Keratinocyte (primary cell): ENCODE measurements around the gene SNAP25. TPM values are rescaled to one million over a fixed set of nuclear protein-coding genes. Genes with fewer than 3 reads are reported as not detected.

Source experiments
- DNase-seq: peaks from one replicate; pipeline ENCODE4 v3.0.0-alpha.2; 2011; ENCODE audit warnings: low read depth, missing footprints, low spot score
- FAIRE-seq: peaks from 2 replicates; lab custom pipeline; 2011; peaks lifted over from hg19 to GRCh38; lab: Jason Lieb, UNC
- H2AFZ ChIP-seq: 2 replicates; pipeline ENCODE4 v1.6.0; 2012; ENCODE audit warnings: low read length, control low read depth, inconsistent platforms; ENCODE audit not compliant: control insufficient read depth
- H3K27ac ChIP-seq: 2 replicates; pipeline ENCODE4 v1.5.1; 2011; ENCODE audit warnings: low read length; ENCODE audit not compliant: control insufficient read depth, insufficient read depth
- H3K27me3 ChIP-seq: 3 replicates; pipeline ENCODE4 v1.6.0; 2011; ENCODE audit warnings: low read length; ENCODE audit not compliant: control insufficient read depth, insufficient read depth; ENCODE audit errors: extremely low read depth
- H3K36me3 ChIP-seq, 2 experiments: 2 replicates in 1 of 2; 3 replicates in 1 of 2; pipeline ENCODE4 v1.5.1; 2011; ENCODE audit warnings: low read length in 2 of 2, mild to moderate bottlenecking in 1 of 2; ENCODE audit not compliant: control insufficient read depth in 2 of 2, insufficient read depth in 2 of 2; ENCODE audit errors: extremely low read depth in 1 of 2
- H3K4me1 ChIP-seq: 3 replicates; pipeline ENCODE4 v1.5.1; 2011; ENCODE audit warnings: low read length; ENCODE audit not compliant: control insufficient read depth, insufficient read depth; ENCODE audit errors: extremely low read depth
- H3K4me2 ChIP-seq: 3 replicates; pipeline ENCODE4 v1.6.0; 2011; ENCODE audit warnings: low read depth, low read length; ENCODE audit not compliant: control insufficient read depth, insufficient read depth; ENCODE audit errors: extremely low read depth
- H3K4me3 ChIP-seq, 3 experiments: fragments of 200-600 bp in 1 of 3; sonication (generic) in 1 of 3; 2 replicates in 2 of 3; 3 replicates in 1 of 3; pipeline ENCODE4 v1.5.1; 2011 to 2016; ENCODE audit warnings: low read length in 3 of 3, mild to moderate bottlenecking in 3 of 3, control low read depth in 2 of 3, inconsistent platforms in 1 of 3, low read depth in 1 of 3, mixed read lengths in 1 of 3, mixed run types in 1 of 3, moderate library complexity in 1 of 3; ENCODE audit not compliant: control insufficient read depth in 2 of 3, insufficient read depth in 2 of 3; ENCODE audit errors: extremely low read depth in 1 of 3
- H3K79me2 ChIP-seq: 2 replicates; pipeline ENCODE4 v1.6.0; 2012; ENCODE audit warnings: low read length; ENCODE audit not compliant: control insufficient read depth, insufficient read depth
- H3K9ac ChIP-seq: 3 replicates; pipeline ENCODE4 v1.6.0; 2011; ENCODE audit warnings: low read length; ENCODE audit not compliant: control insufficient read depth, insufficient read depth; ENCODE audit errors: extremely low read depth
- H3K9me1 ChIP-seq: 3 replicates; pipeline ENCODE4 v1.6.0; 2011; ENCODE audit warnings: low read length; ENCODE audit not compliant: control insufficient read depth, insufficient read depth; ENCODE audit errors: extremely low read depth
- H3K9me3 ChIP-seq: 2 replicates; pipeline ENCODE4 v1.5.1; 2012; ENCODE audit warnings: low read depth, low read length; ENCODE audit not compliant: control insufficient read depth
- H4K20me1 ChIP-seq: 3 replicates; pipeline ENCODE4 v1.6.0; 2011; ENCODE audit warnings: low read length; ENCODE audit not compliant: control insufficient read depth, insufficient read depth; ENCODE audit errors: extremely low read depth
- CTCF ChIP-seq, 3 experiments: IDR thresholded peaks in 1 of 3; conservative IDR thresholded peaks in 1 of 3; optimal IDR thresholded peaks in 1 of 3; 2 replicates in 2 of 3; 3 replicates in 1 of 3; pipeline versions ENCODE3 to v1.5.1; 2011; ENCODE audit warnings: low read length in 3 of 3, mild to moderate bottlenecking in 3 of 3, moderate library complexity in 2 of 3, control low read depth in 1 of 3, inconsistent platforms in 1 of 3; ENCODE audit not compliant: insufficient read depth in 2 of 3; ENCODE audit errors: extremely low read depth in 1 of 3
- EZH2 ChIP-seq: IDR thresholded peaks from one replicate; pipeline ENCODE4 v1.6.1; 2012; ENCODE audit warnings: inconsistent platforms, mild to moderate bottlenecking, low read length, moderate library complexity
- dilution Hi-C: fragments of 300-500 bp; cut with MboI; formaldehyde crosslinking; loops from one replicate; pipeline ENCODE4 v1.7.0; 2020; ENCODE audit warnings: low sequenced_read_pairs; ENCODE audit not compliant: extremely low pct_ligation_motif_present
- polyA plus RNA-seq, 5 experiments: library from polyadenylated mRNA; depleted of rRNA in 3 of 5; stranded (reverse) in 3 of 5; stranded (forward) in 1 of 5; unstranded in 1 of 5; fragments of >200 nt; gene quantifications; 1 replicate in 1 of 5; 2 replicates in 3 of 5; 3 replicates in 1 of 5; pipeline versions ENCODE4 v1.2.1 to v1.2.3, GENCODE V29; 2011 to 2012; ENCODE audit warnings: missing spikeins in 2 of 5, low read depth in 1 of 5, low replicate concordance in 1 of 5

SNAP25 gene
- polyA plus RNA-seq, 1 donor (not counting 4 experiments of a cell fraction or from before 2014, with no cell fraction given), result not detected

- no peak for FAIRE-seq
- H3K4me2 ChIP-seq, result no peak overlapping the region
Observed at GRCh38 chr20:10239954-10240353, 21.3 kb downstream of the SNAP25 start.

GRCh38 chr20:10240655-10241054, 22.0 kb downstream of the SNAP25 start:
- Histone ChIP-seq H3K27ac (no peak overlapping the region), H3K4me3 (no peak overlapping the region), H4K20me1 (no peaks in the 10 kb centered on the region), H2AFZ (no peak overlapping the region), H3K79me2 (no peaks in the 10 kb centered on the region), H3K36me3 (no peaks in the 10 kb centered on the region), H3K27me3 (peaks cover 4% of the 10 kb centered on the region), H3K9ac (no peak overlapping the region), H3K4me2 (no peak overlapping the region), H3K4me1 (no peaks in the 10 kb centered on the region), H3K9me3 (no peaks in the 10 kb centered on the region), H3K9me1 (no peaks in the 10 kb centered on the region)
- no peak for FAIRE-seq
- dilution Hi-C loops, result no loop called here
- TF ChIP-seq EZH2 (no peak), CTCF (optimal IDR thresholded peaks at IDR 0.05 in 1 of 3, IDR thresholded peaks at IDR 0.05 in 1 of 3, conservative IDR thresholded peaks at IDR 0.05 in 1 of 3; ENCODE audit: extremely low read depth in 1 of 3, insufficient read depth in 2 of 3, low read length in 3 of 3) (no peak)
- DNase-seq, result no peak

More at GRCh38 chr20:10239954-10240353, 21.3 kb downstream of the SNAP25 start:
- H3K4me3 ChIP-seq, result no peak overlapping the region
- no peaks in the 10 kb centered on the region for H3K9me1 ChIP-seq
- dilution Hi-C loops, result no loop called here
- H3K27ac ChIP-seq, result no peak overlapping the region
- H2AFZ ChIP-seq, result no peak overlapping the region
- no peaks in the 10 kb centered on the region for H3K79me2 ChIP-seq
- no peaks in the 10 kb centered on the region for H3K4me1 ChIP-seq
- DNase-seq, result no peak
- TF ChIP-seq CTCF (optimal IDR thresholded peaks at IDR 0.05 in 1 of 3, IDR thresholded peaks at IDR 0.05 in 1 of 3, conservative IDR thresholded peaks at IDR 0.05 in 1 of 3; ENCODE audit: extremely low read depth in 1 of 3, insufficient read depth in 2 of 3, low read length in 3 of 3) (no peak), EZH2 (no peak)
- H4K20me1 ChIP-seq, result no peaks in the 10 kb centered on the region
- H3K9me3 ChIP-seq, result no peaks in the 10 kb centered on the region
- no peaks in the 10 kb centered on the region for H3K27me3 ChIP-seq
- H3K36me3 ChIP-seq, result no peaks in the 10 kb centered on the region
- H3K9ac ChIP-seq, result no peak overlapping the region
